Measurements from ENCODE around the gene GNA14. TPM values are rescaled to one million over a fixed set of nuclear protein-coding genes. Genes with fewer than 3 reads are reported as not detected.

GNA14 gene
- total and polyA plus RNA-seq, 2 donors (not counting 3 experiments of a cell fraction or from before 2014, with no cell fraction given) = 2.1 to 3.3 TPM

- DNase-seq (ENCODE audit: low read depth, low spot score) (no peak), FAIRE-seq (no peak)
- no peaks in the 10 kb centered on the region for H3K9me3 ChIP-seq (replicated peaks; ENCODE audit: control insufficient read depth, insufficient read depth, low read length)
- no peaks in the 10 kb centered on the region for H3K9me1 ChIP-seq (replicated peaks; ENCODE audit: control insufficient read depth, extremely low read depth, insufficient read depth, low read length)
- no peak overlapping the region for H3K4me3 ChIP-seq (replicated peaks in 1 of 3; ENCODE audit: insufficient read depth in 1 of 3, low read depth in 1 of 3, low read length in 3 of 3)
- H2AFZ ChIP-seq (ENCODE audit: low read depth, low read length) = no peak overlapping the region
- H3K36me3 ChIP-seq (ENCODE audit: control insufficient read depth in 2 of 2, extremely low read depth in 1 of 2, insufficient read depth in 2 of 2, low read length in 2 of 2) = no peaks in the 10 kb centered on the region
- H3K27ac ChIP-seq (ENCODE audit: insufficient read depth, low read depth, low read length) = no peak overlapping the region
- dilution Hi-C loops (cut with MboI; ENCODE audit: extremely low pct_ligation_motif_present, low sequenced_read_pairs) (no loop called here), intact Hi-C loops (cut with micrococcal nuclease) (no loop called here)
- CTCF ChIA-PET = no interaction called here
- no TSS peak for BruUV-seq (replicated peaks)
- H3K4me2 ChIP-seq (ENCODE audit: insufficient read depth, low read length) = no peak overlapping the region
- H3K79me2 ChIP-seq (ENCODE audit: control insufficient read depth, insufficient read depth, low read length) = no peaks in the 10 kb centered on the region
- POLR2A ChIA-PET = no interaction called here
- TF ChIP-seq POLR2AphosphoS5 (IDR thresholded peaks at IDR 0.05; ENCODE audit: insufficient read depth, low read depth, low read length) (no peak), POLR2A (IDR thresholded peaks at IDR 0.05; ENCODE audit: low read depth, low read length) (no peak), CTCF (IDR thresholded peaks at IDR 0.05; ENCODE audit: extremely low read depth in 1 of 2, insufficient read depth in 1 of 2, low read depth in 1 of 2, low read length in 2 of 2) (no peak), GATA2 (IDR thresholded peaks at IDR 0.05; ENCODE audit: insufficient read depth, insufficient read length, low read depth, low read length) (no peak), MYC (IDR thresholded peaks at IDR 0.05; ENCODE audit: low read depth, low read length) (no peak), JUN (IDR thresholded peaks at IDR 0.05; ENCODE audit: borderline replicate concordance, insufficient read depth, insufficient read length, low read depth) (no peak), MAX (IDR thresholded peaks at IDR 0.05; ENCODE audit: insufficient read depth, insufficient read length) (no peak), EZH2 (IDR thresholded peaks at IDR 0.05; ENCODE audit: borderline replicate concordance, low read depth, low read length, severe bottlenecking) (no peak), FOS (IDR thresholded peaks at IDR 0.05; ENCODE audit: borderline replicate concordance, insufficient read depth, low read length) (no peak)
- H3K27me3 ChIP-seq (ENCODE audit: control insufficient read depth in 2 of 2, insufficient read depth in 2 of 2, low read length in 2 of 2) = no peaks in the 10 kb centered on the region
- H4K20me1 ChIP-seq (replicated peaks; ENCODE audit: control insufficient read depth, extremely low read depth, insufficient read depth, low read length) = no peaks in the 10 kb centered on the region
- no peak overlapping the region for H3K9ac ChIP-seq (replicated peaks; ENCODE audit: extremely low read depth, insufficient read depth, low read length)
- peaks cover 15% of the 10 kb centered on the region for H3K4me1 ChIP-seq (ENCODE audit: control insufficient read depth, extremely low read depth, insufficient read depth, low read length)
Measured at GRCh38 chr9:77502568-77502967, 145.6 kb downstream of the GNA14 start.
